ENCODE measurements around the gene ZDHHC9. TPM values are rescaled to one million over a fixed set of nuclear protein-coding genes. Genes with fewer than 3 reads are reported as not detected.
"Not testable (repeated sequence)": the region's sequence is repeated elsewhere in the genome, so short reads cannot be mapped to it uniquely, and the experiment has no call there.

The ZDHHC9 gene
- total and polyA plus RNA-seq, 4 experiments from 2014 or later: 5.1 to 8.1 (median 5.8) TPM

GRCh38 chrX:129851825-129852224 is 8.1 kb upstream of the ZDHHC9 start:
- POLR2A ChIA-PET (ENCODE audit: partially characterized antibody): interaction anchor here (1.6 kb wide), 1 partner anchor 70 kb away, joined by 3 read pairs; no protein-coding TSS in a partner anchor
- H3K27me3 Mint-ChIP-seq; H3K27ac ChIP-seq (ENCODE audit: low read depth, low read length); H3K36me3 Mint-ChIP-seq; CTCF ChIA-PET (ENCODE audit: partially characterized antibody); H3K9me3 Mint-ChIP-seq; H3K4me1 ChIP-seq (ENCODE audit: insufficient read depth, low read length); H3K27ac Mint-ChIP-seq; H3K36me3 ChIP-seq (ENCODE audit: insufficient read depth, low read length); intact Hi-C loops (cut with micrococcal nuclease); H3K4me1 Mint-ChIP-seq; H3K4me3 Mint-ChIP-seq; H3K27me3 ChIP-seq (ENCODE audit: insufficient read depth, low read length); H3K4me3 ChIP-seq (ENCODE audit: low read length in 2 of 2); DNase-seq; H3K9me3 ChIP-seq (ENCODE audit: control insufficient read depth in 1 of 2, low read length in 2 of 2): not testable (repeated sequence)

GRCh38 chrX:129846716-129847115 is 3.0 kb upstream of the ZDHHC9 start:
- no peak overlapping the region for H3K27ac ChIP-seq (ENCODE audit: low read depth, low read length)
- no peaks in the 10 kb centered on the region for H3K27me3 ChIP-seq (ENCODE audit: insufficient read depth, low read length)
- H3K9me3 ChIP-seq (ENCODE audit: control insufficient read depth in 1 of 2, low read length in 2 of 2): no peaks in the 10 kb centered on the region
- peaks cover 0 to 5% of the 10 kb centered on the region in 2 donors for H3K36me3 Mint-ChIP-seq
- H3K36me3 ChIP-seq (ENCODE audit: insufficient read depth, low read length): no peaks in the 10 kb centered on the region
- H3K27ac Mint-ChIP-seq: no peak overlapping the region
- intact Hi-C loops (cut with micrococcal nuclease): no loop called here
- peaks cover 12 to 25% (median 19%) of the 10 kb centered on the region in 4 donors for H3K4me1 Mint-ChIP-seq
- no peak overlapping the region for H3K4me3 Mint-ChIP-seq
- peaks cover 0 to 2% of the 10 kb centered on the region in 2 donors for H3K27me3 Mint-ChIP-seq
- ChIA-PET POLR2A (ENCODE audit: partially characterized antibody) (no interaction called here), CTCF (ENCODE audit: partially characterized antibody) (interaction anchor here (2.5 kb wide), 1 partner anchor 23 kb away, joined by 5 read pairs; no protein-coding TSS in a partner anchor)
- DNase-seq: no peak
- no peaks in the 10 kb centered on the region for H3K9me3 Mint-ChIP-seq
- H3K4me1 ChIP-seq (ENCODE audit: insufficient read depth, low read length): peaks cover 14% of the 10 kb centered on the region
- H3K4me3 ChIP-seq (ENCODE audit: low read length in 2 of 2): no peak overlapping the region

- no peak overlapping the region for H3K27ac ChIP-seq (ENCODE audit: low read depth, low read length)
- peaks cover 0 to 5% of the 10 kb centered on the region in 2 donors for H3K36me3 Mint-ChIP-seq
- intact Hi-C loops (cut with micrococcal nuclease): no loop called here
- peaks cover 0 to 2% of the 10 kb centered on the region in 2 donors for H3K27me3 Mint-ChIP-seq
- H3K9me3 ChIP-seq (ENCODE audit: control insufficient read depth in 1 of 2, low read length in 2 of 2): no peaks in the 10 kb centered on the region
- no peak overlapping the region for H3K4me3 ChIP-seq (ENCODE audit: low read length in 2 of 2)
- H3K27me3 ChIP-seq (ENCODE audit: insufficient read depth, low read length): no peaks in the 10 kb centered on the region
- H3K4me1 ChIP-seq (ENCODE audit: insufficient read depth, low read length): peaks cover 14% of the 10 kb centered on the region
- ChIA-PET POLR2A (ENCODE audit: partially characterized antibody) (no interaction called here), CTCF (ENCODE audit: partially characterized antibody) (interaction anchor here (1.4 to 2.5 kb wide), 3 partner anchors 22 to 215 kb away, joined by 3 to 5 read pairs (median 4); no protein-coding TSS in a partner anchor)
- DNase-seq: no peak
- H3K4me3 Mint-ChIP-seq: no peak overlapping the region
- peaks cover 12 to 25% (median 19%) of the 10 kb centered on the region in 4 donors for H3K4me1 Mint-ChIP-seq
- no peaks in the 10 kb centered on the region for H3K36me3 ChIP-seq (ENCODE audit: insufficient read depth, low read length)
- H3K27ac Mint-ChIP-seq: no peak overlapping the region
- H3K9me3 Mint-ChIP-seq: no peaks in the 10 kb centered on the region
Measured at GRCh38 chrX:129845616-129846190, 2.0 kb upstream of the ZDHHC9 start.

- intact Hi-C loops (cut with micrococcal nuclease): no loop called here
- Histone ChIP-seq H3K9me3 (ENCODE audit: control insufficient read depth in 1 of 2, low read length in 2 of 2) (no peaks in the 10 kb centered on the region), H3K27me3 (ENCODE audit: insufficient read depth, low read length) (no peaks in the 10 kb centered on the region), H3K4me3 (ENCODE audit: low read length in 2 of 2) (peak overlapping the region; percentile 42 to 75), H3K27ac (ENCODE audit: low read depth, low read length) (peak overlapping the region; percentile 56), H3K4me1 (ENCODE audit: insufficient read depth, low read length) (peaks cover 14% of the 10 kb centered on the region), H3K36me3 (ENCODE audit: insufficient read depth, low read length) (no peaks in the 10 kb centered on the region)
- no peaks in the 10 kb centered on the region for H3K9me3 Mint-ChIP-seq
- H3K27me3 Mint-ChIP-seq: no peaks in the 10 kb centered on the region
- POLR2A ChIA-PET (ENCODE audit: partially characterized antibody): no interaction called here
- peak overlapping the region in 6 of 7 donors; percentile 35 to 89 (median 71) for H3K27ac Mint-ChIP-seq
- H3K4me1 Mint-ChIP-seq: peaks cover 12 to 25% (median 19%) of the 10 kb centered on the region in 4 donors
- CTCF ChIA-PET (ENCODE audit: partially characterized antibody): no interaction called here
- peaks cover 0 to 5% of the 10 kb centered on the region in 2 donors for H3K36me3 Mint-ChIP-seq
- peak overlapping the region; percentile 79 to 95 (median 86) for H3K4me3 Mint-ChIP-seq
- no peak for DNase-seq
Measured at GRCh38 chrX:129843209-129843458, 552 bp downstream of the ZDHHC9 start.

GRCh38 chrX:129842510-129843208 is 1.0 kb downstream of the ZDHHC9 start:
- Histone ChIP-seq H3K27ac (ENCODE audit: low read depth, low read length) (peak overlapping the region; percentile 56), H3K4me3 (ENCODE audit: low read length in 2 of 2) (peak overlapping the region; percentile 42 to 75), H3K4me1 (ENCODE audit: insufficient read depth, low read length) (peaks cover 14% of the 10 kb centered on the region), H3K9me3 (ENCODE audit: control insufficient read depth in 1 of 2, low read length in 2 of 2) (no peaks in the 10 kb centered on the region), H3K27me3 (ENCODE audit: insufficient read depth, low read length) (no peaks in the 10 kb centered on the region), H3K36me3 (ENCODE audit: insufficient read depth, low read length) (no peaks in the 10 kb centered on the region)
- DNase-seq: no peak
- Mint-ChIP-seq H3K36me3 (peaks cover 0 to 5% of the 10 kb centered on the region in 2 donors), H3K27ac (peak overlapping the region in 6 of 7 donors; percentile 35 to 74 (median 71)), H3K4me1 (peaks cover 12 to 25% (median 19%) of the 10 kb centered on the region in 4 donors), H3K27me3 (no peaks in the 10 kb centered on the region), H3K4me3 (peak overlapping the region; percentile 79 to 88 (median 84)), H3K9me3 (no peaks in the 10 kb centered on the region)
- POLR2A ChIA-PET (ENCODE audit: partially characterized antibody): no interaction called here
- CTCF ChIA-PET (ENCODE audit: partially characterized antibody): no interaction called here
- intact Hi-C loops (cut with micrococcal nuclease): no loop called here

- peaks cover 8 to 19% (median 13%) of the 10 kb centered on the region in 4 donors for H3K4me1 Mint-ChIP-seq
Measured at GRCh38 chrX:129840344-129840743, 3.3 kb downstream of the ZDHHC9 start.

GRCh38 chrX:129836827-129837226 is 6.9 kb downstream of the ZDHHC9 start:
- no peak for DNase-seq
- Histone ChIP-seq H3K36me3 (ENCODE audit: insufficient read depth, low read length) (no peaks in the 10 kb centered on the region), H3K4me1 (ENCODE audit: insufficient read depth, low read length) (no peaks in the 10 kb centered on the region), H3K4me3 (ENCODE audit: low read length in 2 of 2) (no peak overlapping the region), H3K27me3 (ENCODE audit: insufficient read depth, low read length) (no peaks in the 10 kb centered on the region), H3K27ac (ENCODE audit: low read depth, low read length) (no peak overlapping the region), H3K9me3 (ENCODE audit: control insufficient read depth in 1 of 2, low read length in 2 of 2) (no peaks in the 10 kb centered on the region)
- ChIA-PET POLR2A (ENCODE audit: partially characterized antibody) (no interaction called here), CTCF (ENCODE audit: partially characterized antibody) (interaction anchor here (1.7 kb wide), 1 partner anchor 13 kb away, joined by 6 read pairs; no protein-coding TSS in a partner anchor)
- no peaks in the 10 kb centered on the region for H3K27me3 Mint-ChIP-seq
- no peak overlapping the region for H3K4me3 Mint-ChIP-seq
- no peaks in the 10 kb centered on the region for H3K36me3 Mint-ChIP-seq
- no peaks in the 10 kb centered on the region for H3K4me1 Mint-ChIP-seq
- intact Hi-C loops (cut with micrococcal nuclease): no loop called here
- H3K9me3 Mint-ChIP-seq: no peaks in the 10 kb centered on the region
- H3K27ac Mint-ChIP-seq: no peak overlapping the region

More at GRCh38 chrX:129840344-129840743, 3.3 kb downstream of the ZDHHC9 start:
- peaks cover 14% of the 10 kb centered on the region for H3K4me1 ChIP-seq (ENCODE audit: insufficient read depth, low read length)
- Mint-ChIP-seq H3K27me3 (no peaks in the 10 kb centered on the region), H3K27ac (peak overlapping the region in 1 of 7 donors; percentile 65), H3K36me3 (peaks cover 0 to 5% of the 10 kb centered on the region in 2 donors), H3K9me3 (no peaks in the 10 kb centered on the region), H3K4me3 (no peak overlapping the region)
- DNase-seq: no peak
- H3K4me3 ChIP-seq (ENCODE audit: low read length in 2 of 2): no peak overlapping the region
- no peaks in the 10 kb centered on the region for H3K27me3 ChIP-seq (ENCODE audit: insufficient read depth, low read length)
- no peaks in the 10 kb centered on the region for H3K36me3 ChIP-seq (ENCODE audit: insufficient read depth, low read length)
- intact Hi-C loops (cut with micrococcal nuclease): no loop called here
- no peak overlapping the region for H3K27ac ChIP-seq (ENCODE audit: low read depth, low read length)
- ChIA-PET CTCF (ENCODE audit: partially characterized antibody) (no interaction called here), POLR2A (ENCODE audit: partially characterized antibody) (no interaction called here)
- no peaks in the 10 kb centered on the region for H3K9me3 ChIP-seq (ENCODE audit: control insufficient read depth in 1 of 2, low read length in 2 of 2)
